ENCODE data around the gene TECPR2. TPM values are rescaled to one million over a fixed set of nuclear protein-coding genes. Genes with fewer than 3 reads are reported as not detected.

Gene TECPR2
- total RNA-seq, 1 donor from 2014 or later = 24.5 TPM

DNA sequence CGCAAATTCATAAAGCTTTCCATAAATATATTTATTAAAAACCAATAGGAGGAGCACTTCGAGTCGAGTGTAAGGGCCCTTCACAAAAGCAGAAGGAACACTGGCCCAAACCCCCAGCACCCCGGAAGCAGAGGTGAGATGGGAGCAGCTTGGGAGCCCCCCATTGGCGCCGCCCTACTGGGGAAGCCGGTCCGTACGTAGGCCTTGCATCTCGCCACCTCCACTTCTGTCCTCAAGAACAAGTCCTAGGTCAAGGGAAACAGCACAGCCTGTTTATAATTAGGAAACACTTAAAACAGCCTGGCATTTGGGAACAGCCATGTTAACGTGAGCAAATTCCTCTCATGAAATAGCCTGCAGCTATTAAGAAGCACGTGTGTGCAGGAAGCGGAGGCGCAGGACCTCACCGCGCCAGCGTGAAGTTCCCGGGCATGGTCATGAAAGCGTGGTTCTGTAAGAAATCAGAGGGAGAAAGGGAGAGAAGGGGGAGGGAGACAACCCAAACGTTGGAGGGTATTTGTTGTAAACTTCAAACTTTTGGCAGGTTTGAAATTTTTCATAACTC, 139.1 kb downstream of the TECPR2 start:
- TF ChIP-seq, protein P1, sequence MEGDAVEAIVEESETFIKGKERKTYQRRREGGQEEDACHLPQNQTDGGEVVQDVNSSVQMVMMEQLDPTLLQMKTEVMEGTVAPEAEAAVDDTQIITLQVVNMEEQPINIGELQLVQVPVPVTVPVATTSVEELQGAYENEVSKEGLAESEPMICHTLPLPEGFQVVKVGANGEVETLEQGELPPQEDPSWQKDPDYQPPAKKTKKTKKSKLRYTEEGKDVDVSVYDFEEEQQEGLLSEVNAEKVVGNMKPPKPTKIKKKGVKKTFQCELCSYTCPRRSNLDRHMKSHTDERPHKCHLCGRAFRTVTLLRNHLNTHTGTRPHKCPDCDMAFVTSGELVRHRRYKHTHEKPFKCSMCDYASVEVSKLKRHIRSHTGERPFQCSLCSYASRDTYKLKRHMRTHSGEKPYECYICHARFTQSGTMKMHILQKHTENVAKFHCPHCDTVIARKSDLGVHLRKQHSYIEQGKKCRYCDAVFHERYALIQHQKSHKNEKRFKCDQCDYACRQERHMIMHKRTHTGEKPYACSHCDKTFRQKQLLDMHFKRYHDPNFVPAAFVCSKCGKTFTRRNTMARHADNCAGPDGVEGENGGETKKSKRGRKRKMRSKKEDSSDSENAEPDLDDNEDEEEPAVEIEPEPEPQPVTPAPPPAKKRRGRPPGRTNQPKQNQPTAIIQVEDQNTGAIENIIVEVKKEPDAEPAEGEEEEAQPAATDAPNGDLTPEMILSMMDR (IDR thresholded peaks at IDR 0.05; ENCODE audit: partially characterized antibody, unreplicated experiment) = no peak
- Mint-ChIP-seq H3K36me3 (ENCODE audit: unreplicated experiment) (peaks cover 5% of the 10 kb centered on the region), H3K4me1 (ENCODE audit: low read depth, unreplicated experiment) (peaks cover 8% of the 10 kb centered on the region), H3K9me3 (ENCODE audit: unreplicated experiment) (peaks cover 2% of the 10 kb centered on the region), H3K27me3 (ENCODE audit: unreplicated experiment) (peaks cover under 1% of the 10 kb centered on the region), H3K27ac (ENCODE audit: unreplicated experiment) (no peak overlapping the region), H3K4me3 (ENCODE audit: unreplicated experiment) (no peak overlapping the region)
- no peak for DNase-seq

DNA sequence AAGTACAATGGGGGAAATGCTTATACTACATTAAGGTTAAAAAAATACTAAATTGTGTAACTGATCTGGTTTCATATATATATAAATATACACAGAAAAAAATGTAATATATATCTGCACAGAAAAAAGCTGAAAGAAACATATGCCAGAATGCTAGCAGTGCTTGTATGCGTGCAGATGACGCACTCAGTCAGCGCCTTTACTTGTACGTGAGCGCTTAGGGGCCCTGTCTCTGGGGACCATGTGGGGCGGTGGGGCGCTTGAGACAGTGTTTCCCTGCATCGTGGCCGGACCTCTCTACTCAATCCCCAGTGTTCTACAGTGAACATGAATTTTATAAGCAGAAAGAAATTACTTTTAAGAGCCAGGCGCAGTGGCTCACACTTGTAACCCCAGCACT, 139.8 kb downstream of the TECPR2 start:
- DNase-seq = no peak
- no peak overlapping the region for H3K4me3 Mint-ChIP-seq (ENCODE audit: unreplicated experiment)

DNA sequence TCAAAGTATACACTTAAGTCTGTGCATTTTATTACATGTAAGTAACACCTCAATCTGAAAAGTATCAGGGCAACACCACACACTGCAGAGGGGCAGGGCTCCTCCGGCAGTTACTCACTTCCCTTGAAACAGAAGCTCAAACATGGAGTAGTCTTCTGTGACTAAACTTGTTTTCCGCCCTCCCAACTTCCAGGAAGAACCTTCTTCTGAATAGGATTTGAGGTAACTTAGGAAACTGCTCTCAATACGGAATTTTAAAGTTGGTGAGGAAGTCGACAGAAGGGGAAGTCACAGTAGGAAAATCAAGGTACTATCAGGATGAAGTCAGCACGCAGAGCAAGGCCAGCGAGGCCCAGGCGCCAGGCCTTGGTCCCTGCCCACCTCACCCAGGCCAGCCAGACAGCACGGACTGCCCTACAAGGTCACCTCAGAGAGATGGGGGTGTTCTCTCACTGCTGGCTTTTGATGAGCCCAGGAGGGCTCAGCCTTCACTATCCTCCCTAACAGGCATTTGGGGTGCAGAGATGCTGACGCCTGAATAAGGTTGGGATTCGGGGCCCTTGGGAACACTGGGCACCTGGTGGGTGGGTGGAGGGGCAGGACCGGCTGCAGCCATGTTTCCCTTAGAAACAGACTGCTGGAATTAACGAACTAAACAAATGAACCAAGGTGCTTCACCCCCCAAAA, 141.0 kb downstream of the TECPR2 start:
- H3K4me3 Mint-ChIP-seq (ENCODE audit: unreplicated experiment) = no peak overlapping the region
- peaks cover 2% of the 10 kb centered on the region for H3K9me3 Mint-ChIP-seq (ENCODE audit: unreplicated experiment)
- peaks cover 4% of the 10 kb centered on the region for H3K4me1 Mint-ChIP-seq (ENCODE audit: low read depth, unreplicated experiment)
- TF ChIP-seq, protein P1 (IDR thresholded peaks at IDR 0.05; ENCODE audit: partially characterized antibody, unreplicated experiment) = no peak
- DNase-seq = no peak
- peaks cover 7% of the 10 kb centered on the region for H3K27me3 Mint-ChIP-seq (ENCODE audit: unreplicated experiment)
- H3K27ac Mint-ChIP-seq (ENCODE audit: unreplicated experiment) = no peak overlapping the region
- peaks cover 4% of the 10 kb centered on the region for H3K36me3 Mint-ChIP-seq (ENCODE audit: unreplicated experiment)

More for the DNA sequence above, 139.8 kb downstream of the TECPR2 start:
- peaks cover 2% of the 10 kb centered on the region for H3K9me3 Mint-ChIP-seq (ENCODE audit: unreplicated experiment)
- no peak overlapping the region for H3K27ac Mint-ChIP-seq (ENCODE audit: unreplicated experiment)
- H3K27me3 Mint-ChIP-seq (ENCODE audit: unreplicated experiment) = no peaks in the 10 kb centered on the region
- H3K36me3 Mint-ChIP-seq (ENCODE audit: unreplicated experiment) = peaks cover 5% of the 10 kb centered on the region
- TF ChIP-seq, protein P1 (IDR thresholded peaks at IDR 0.05; ENCODE audit: partially characterized antibody, unreplicated experiment) = no peak
- peaks cover 8% of the 10 kb centered on the region for H3K4me1 Mint-ChIP-seq (ENCODE audit: low read depth, unreplicated experiment)

DNA sequence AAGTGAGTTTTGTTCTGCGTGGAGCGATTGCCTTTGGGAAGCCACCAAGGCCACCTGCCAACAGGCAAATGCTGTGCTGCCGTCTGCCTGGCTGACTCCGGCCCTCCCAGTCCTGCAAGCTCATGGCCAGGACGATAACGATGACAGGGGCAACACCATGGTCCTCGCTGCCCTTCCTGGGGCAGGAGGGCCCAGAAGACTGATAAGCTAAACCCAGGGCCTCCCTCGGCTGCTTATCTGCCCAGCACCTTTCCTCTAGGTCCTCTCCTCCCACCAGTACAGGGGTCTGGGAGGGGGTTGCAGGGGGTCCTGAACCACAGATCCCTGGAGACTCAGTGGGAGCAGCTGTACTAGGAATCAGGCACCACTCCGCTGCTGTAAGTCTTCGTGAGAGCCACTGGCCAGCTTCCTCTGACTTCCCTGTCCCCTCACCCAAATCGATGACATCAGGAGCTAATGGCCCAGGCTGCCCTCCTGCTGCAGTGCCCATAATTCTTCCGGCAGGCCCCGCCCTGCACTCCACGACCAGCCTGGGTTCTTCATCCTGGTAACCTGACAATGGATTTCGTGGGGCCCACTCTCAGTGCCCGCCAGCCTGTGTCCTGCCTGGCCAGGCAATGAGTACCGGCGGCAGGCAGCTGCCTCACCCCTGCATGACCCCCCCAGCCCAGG, 141.7 kb downstream of the TECPR2 start:
- DNase-seq = no peak
- H3K27me3 Mint-ChIP-seq (ENCODE audit: unreplicated experiment) = peaks cover 7% of the 10 kb centered on the region
- H3K4me1 Mint-ChIP-seq (ENCODE audit: low read depth, unreplicated experiment) = no peaks in the 10 kb centered on the region
- TF ChIP-seq, protein P1 (IDR thresholded peaks at IDR 0.05; ENCODE audit: partially characterized antibody, unreplicated experiment) = no peak
- H3K4me3 Mint-ChIP-seq (ENCODE audit: unreplicated experiment) = no peak overlapping the region
- H3K27ac Mint-ChIP-seq (ENCODE audit: unreplicated experiment) = no peak overlapping the region
- H3K9me3 Mint-ChIP-seq (ENCODE audit: unreplicated experiment) = peaks cover 2% of the 10 kb centered on the region
- no peaks in the 10 kb centered on the region for H3K36me3 Mint-ChIP-seq (ENCODE audit: unreplicated experiment)
